HG02943 (cell line): ENCODE measurements around the gene ENOX1.

ENCODE experiments used
- ATAC-seq: cut with Tn5 transposase; IDR thresholded peaks from one replicate; pipeline ENCODE4 v1.9.1; 2021; ENCODE audit warnings: mild to moderate bottlenecking, low read depth, moderate library complexity; ENCODE audit not compliant: unreplicated experiment

The ENOX1 gene

GRCh38 chr13:43271152-43271551 lies 515.6 kb downstream of the ENOX1 start:
- no peak for ATAC-seq

GRCh38 chr13:43270130-43270830 lies 516.5 kb downstream of the ENOX1 start:
- ATAC-seq: no peak

GRCh38 chr13:43269037-43269481 lies 517.7 kb downstream of the ENOX1 start:
- no peak for ATAC-seq

- no peak for ATAC-seq
These were observed 518.1 kb downstream of the ENOX1 start for GRCh38 chr13:43268632-43269031.

GRCh38 chr13:43267916-43268315 lies 518.9 kb downstream of the ENOX1 start:
- no peak for ATAC-seq

- ATAC-seq: no peak
These were observed 519.7 kb downstream of the ENOX1 start for GRCh38 chr13:43266936-43267615.

- no peak for ATAC-seq
These were observed 521.7 kb downstream of the ENOX1 start for GRCh38 chr13:43265028-43265427.

GRCh38 chr13:43264458-43264857 lies 522.3 kb downstream of the ENOX1 start:
- ATAC-seq: no peak

- ATAC-seq: no peak
These were observed 523.7 kb downstream of the ENOX1 start for GRCh38 chr13:43263047-43263446.

- ATAC-seq: no peak
These were observed 525.8 kb downstream of the ENOX1 start for GRCh38 chr13:43260999-43261398.

GRCh38 chr13:43258771-43259170 lies 528.0 kb downstream of the ENOX1 start:
- ATAC-seq: no peak

- no peak for ATAC-seq
These were observed 529.0 kb downstream of the ENOX1 start for GRCh38 chr13:43257765-43258164.

GRCh38 chr13:43251961-43252360 lies 534.8 kb downstream of the ENOX1 start:
- no peak for ATAC-seq

- no peak for ATAC-seq
These were observed 540.4 kb downstream of the ENOX1 start for GRCh38 chr13:43246382-43246781.

- ATAC-seq: no peak
These were observed 541.3 kb downstream of the ENOX1 start for GRCh38 chr13:43245374-43245964.

- ATAC-seq: no peak
These were observed 542.3 kb downstream of the ENOX1 start for GRCh38 chr13:43244481-43244880.

GRCh38 chr13:43243711-43244110 lies 543.1 kb downstream of the ENOX1 start:
- no peak for ATAC-seq

- no peak for ATAC-seq
These were observed 544.7 kb downstream of the ENOX1 start for GRCh38 chr13:43242040-43242439.

GRCh38 chr13:43240278-43240677 lies 546.5 kb downstream of the ENOX1 start:
- ATAC-seq: no peak

- ATAC-seq: no peak
These were observed 547.4 kb downstream of the ENOX1 start for GRCh38 chr13:43239275-43239840.

- ATAC-seq: no peak
These were observed 548.3 kb downstream of the ENOX1 start for GRCh38 chr13:43238341-43239083.
